ENCODE data around the gene NRIP2.

Gene NRIP2

GRCh38 chr12:2794191-2794735, 40.6 kb downstream of the NRIP2 start:
- peak overlapping the region; percentile 62 for H3K4me2 ChIP-seq (ENCODE audit: low read depth, low read length, poor library complexity, severe bottlenecking)
- no peaks in the 10 kb centered on the region; the same call in 1 of the 2 replicates for H4K20me1 ChIP-seq (ENCODE audit: low read depth, low read length)
- H2AFZ ChIP-seq (ENCODE audit: low read depth, low read length, severe bottlenecking) = peak overlapping the region; percentile 53
- H3K4me3 ChIP-seq (ENCODE audit: insufficient read depth, low read length, poor library complexity, severe bottlenecking) = peak overlapping the region; percentile 66
- H3K9me3 ChIP-seq (ENCODE audit: insufficient read depth, low read length) = no peaks in the 10 kb centered on the region
- peaks cover 24% of the 10 kb centered on the region for H3K79me2 ChIP-seq (ENCODE audit: insufficient read depth, low read length)
- H3K9me2 ChIP-seq (replicated peaks; ENCODE audit: insufficient read depth, low read length) = no peaks in the 10 kb centered on the region
- TF ChIP-seq CTCF (IDR thresholded peaks at IDR 0.05; ENCODE audit: insufficient read depth, low read length, poor library complexity, severe bottlenecking) = no peak
- no peak for TF ChIP-seq EZH2phosphoT487 (conservative IDR thresholded peaks at IDR 0.05; ENCODE audit: low read length)
- 0 out of 2 replicates have a peak, but pooled peaks cover 4% of the 10 kb centered on the region for H3F3A ChIP-seq (ENCODE audit: insufficient read depth)
- H3K27me3 ChIP-seq (ENCODE audit: low read length) = no peaks in the 10 kb centered on the region
- peaks cover under 1% of the 10 kb centered on the region; the same call in 1 of the 2 replicates for H3K36me3 ChIP-seq (ENCODE audit: low read length)
- H3K9ac ChIP-seq (ENCODE audit: low read length) = peak overlapping the region; percentile 79
- no peak overlapping the region for H3K27ac ChIP-seq (ENCODE audit: low read depth, low read length)

- H3K4me3 ChIP-seq (ENCODE audit: insufficient read depth, low read length, poor library complexity, severe bottlenecking) = no peak overlapping the region
- no peaks in the 10 kb centered on the region; the same call in 1 of the 2 replicates for H4K20me1 ChIP-seq (ENCODE audit: low read depth, low read length)
- H3K27me3 ChIP-seq (ENCODE audit: low read length) = no peaks in the 10 kb centered on the region
- H3K36me3 ChIP-seq (ENCODE audit: low read length) = no peaks in the 10 kb centered on the region; the same call in 1 of the 2 replicates
- no peak overlapping the region for H2AFZ ChIP-seq (ENCODE audit: low read depth, low read length, severe bottlenecking)
- H3K9me2 ChIP-seq (replicated peaks; ENCODE audit: insufficient read depth, low read length) = no peaks in the 10 kb centered on the region
- no peak overlapping the region for H3K4me2 ChIP-seq (ENCODE audit: low read depth, low read length, poor library complexity, severe bottlenecking)
- no peak for TF ChIP-seq CTCF (IDR thresholded peaks at IDR 0.05; ENCODE audit: insufficient read depth, low read length, poor library complexity, severe bottlenecking)
- no peak for TF ChIP-seq EZH2phosphoT487 (conservative IDR thresholded peaks at IDR 0.05; ENCODE audit: low read length)
- H3F3A ChIP-seq (ENCODE audit: insufficient read depth) = 0 out of 2 replicates have a peak, but pooled peaks cover 4% of the 10 kb centered on the region
- H3K9ac ChIP-seq (ENCODE audit: low read length) = no peak overlapping the region
- peaks cover 24% of the 10 kb centered on the region for H3K79me2 ChIP-seq (ENCODE audit: insufficient read depth, low read length)
- H3K27ac ChIP-seq (ENCODE audit: low read depth, low read length) = no peak overlapping the region
- no peaks in the 10 kb centered on the region for H3K9me3 ChIP-seq (ENCODE audit: insufficient read depth, low read length)
Measured at GRCh38 chr12:2793561-2793960, 41.3 kb downstream of the NRIP2 start.

GRCh38 chr12:2792671-2793500, 41.9 kb downstream of the NRIP2 start:
- Histone ChIP-seq H3K9me2 (replicated peaks; ENCODE audit: insufficient read depth, low read length) (no peaks in the 10 kb centered on the region), H3K4me2 (ENCODE audit: low read depth, low read length, poor library complexity, severe bottlenecking) (no peak overlapping the region)

More at GRCh38 chr12:2792671-2793500, 41.9 kb downstream of the NRIP2 start:
- no peak overlapping the region for H2AFZ ChIP-seq (ENCODE audit: low read depth, low read length, severe bottlenecking)
- 0 out of 2 replicates have a peak, but pooled peaks cover 4% of the 10 kb centered on the region for H3F3A ChIP-seq (ENCODE audit: insufficient read depth)
- no peak overlapping the region for H3K9ac ChIP-seq (ENCODE audit: low read length)
- no peak overlapping the region for H3K4me3 ChIP-seq (ENCODE audit: insufficient read depth, low read length, poor library complexity, severe bottlenecking)
- H3K27ac ChIP-seq (ENCODE audit: low read depth, low read length) = no peak overlapping the region
- peaks cover 22% of the 10 kb centered on the region for H3K79me2 ChIP-seq (ENCODE audit: insufficient read depth, low read length)
- no peaks in the 10 kb centered on the region for H3K27me3 ChIP-seq (ENCODE audit: low read length)
- no peaks in the 10 kb centered on the region for H3K36me3 ChIP-seq (ENCODE audit: low read length)
- no peaks in the 10 kb centered on the region for H3K9me3 ChIP-seq (ENCODE audit: insufficient read depth, low read length)
- TF ChIP-seq CTCF (IDR thresholded peaks at IDR 0.05; ENCODE audit: insufficient read depth, low read length, poor library complexity, severe bottlenecking) (no peak), EZH2phosphoT487 (conservative IDR thresholded peaks at IDR 0.05; ENCODE audit: low read length) (no peak)
- H4K20me1 ChIP-seq (ENCODE audit: low read depth, low read length) = no peaks in the 10 kb centered on the region; the same call in 1 of the 2 replicates
